ENCODE measurements around the gene BUD31. TPM values are rescaled to one million over a fixed set of nuclear protein-coding genes. Genes with fewer than 3 reads are reported as not detected.

BUD31 gene
- total and polyA plus RNA-seq, 2 of the 13 experiments (the other 11 are each of a cell fraction or from before 2014, with no cell fraction given) = 35.1 to 79.1 TPM

DNA sequence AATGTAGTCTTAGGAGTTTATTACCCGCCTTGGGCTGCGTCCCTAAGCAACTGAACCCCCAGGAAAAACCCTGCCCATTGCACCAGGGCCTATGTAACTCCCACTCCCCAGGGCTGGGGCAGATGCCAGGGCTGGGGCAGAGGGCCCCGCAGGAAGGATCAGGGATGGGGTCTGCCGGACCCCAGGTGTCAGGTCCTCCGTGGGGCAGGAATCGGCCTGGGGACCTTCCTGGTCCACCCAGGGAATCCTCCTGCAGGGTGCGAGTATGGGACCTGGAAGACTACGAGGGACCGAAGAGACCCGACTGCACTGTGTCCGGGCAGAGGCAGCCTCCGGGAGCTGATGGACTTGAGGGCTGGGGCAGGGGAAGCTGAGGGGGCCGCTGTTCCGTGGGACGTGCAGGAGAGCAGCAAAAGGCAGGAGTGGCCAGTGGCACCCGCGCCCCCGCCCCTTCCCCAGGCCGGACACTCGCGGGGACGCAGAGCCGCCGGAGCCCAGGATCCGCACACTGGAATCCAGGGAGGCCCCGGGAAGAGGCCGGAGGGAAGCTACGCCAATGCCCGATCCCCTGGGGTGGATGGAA, 59.7 kb downstream of the BUD31 start:
- no peak for DNase-seq (ENCODE audit: low spot score)
- H3K4me1 ChIP-seq (ENCODE audit: insufficient read depth, low read length) = peaks cover 40% of the 10 kb centered on the region
- in situ Hi-C loops (cut with HindIII; ENCODE audit: extremely low pct_ligation_motif_present, low pct_unique_long_range_greater_than_20kb) = no loop called here
- intact Hi-C loops (cut with micrococcal nuclease; ENCODE audit: unreplicated experiment) = no loop called here
- H3K27ac ChIP-seq (ENCODE audit: extremely low read length, insufficient read depth, low read length) = no peak overlapping the region
- H3K36me3 ChIP-seq (replicated peaks in 1 of 2; ENCODE audit: control insufficient read depth in 1 of 2, insufficient read depth in 2 of 2, low read length in 2 of 2) = peaks cover 0 to 4% of the 10 kb centered on the region in 2 experiments; a peak in 3 of 5 replicates
- H3K4me3 ChIP-seq (replicated peaks in 1 of 3; ENCODE audit: insufficient read depth in 1 of 3, low read depth in 2 of 3, low read length in 3 of 3) = no peak overlapping the region
- ATAC-seq = no peak
- POLR2A ChIA-PET = interaction anchor here (1.1 kb wide), 1 partner anchor 32 kb away, joined by 3 read pairs; no protein-coding TSS in a partner anchor
- no peak overlapping the region for H3K4me2 ChIP-seq (ENCODE audit: low read depth, low read length)
- no TSS peak for BruUV-seq (replicated peaks)
- H3K9ac ChIP-seq (ENCODE audit: insufficient read depth, low read depth, low read length) = no peak overlapping the region
- H3K79me2 ChIP-seq (ENCODE audit: insufficient read depth, low read length) = peaks cover 32% of the 10 kb centered on the region
- peaks cover 4% of the 10 kb centered on the region; the same call in 1 of the 2 replicates for H4K20me1 ChIP-seq (ENCODE audit: insufficient read depth, low read length)
- H3K27me3 ChIP-seq (ENCODE audit: control insufficient read depth in 1 of 2, insufficient read depth in 2 of 2, low read length in 2 of 2) = no peaks in the 10 kb centered on the region; a peak in 1 of 5 replicates
- no peak overlapping the region for H2AFZ ChIP-seq (ENCODE audit: low read length)
- no peak for FAIRE-seq
- H3K9me3 ChIP-seq (ENCODE audit: low read length) = no peaks in the 10 kb centered on the region
- CTCF ChIA-PET (ENCODE audit: low intra/inter-chr PET ratio, low total read pairs) = no interaction called here
- WGBS (ENCODE audit: low lambda C conversion rate) = 87% methylated on average over 22 of the region's 29 CpGs
- TF ChIP-seq ZNF644 (CRISPR knock-in tag; IDR thresholded peaks at IDR 0.05; ENCODE audit: low read depth) (no peak), ZNF431 (CRISPR knock-in tag; IDR thresholded peaks at IDR 0.05; ENCODE audit: borderline replicate concordance, low read depth) (no peak), ZNF331 (CRISPR knock-in tag; IDR thresholded peaks at IDR 0.05) (no peak), CCAR2 (optimal IDR thresholded peaks at IDR 0.05; ENCODE audit: low read depth, low read length) (no peak), MAZ (IDR thresholded peaks at IDR 0.05; ENCODE audit: borderline replicate concordance, low read depth, low read length) (no peak), MAZ (CRISPR knock-in tag; IDR thresholded peaks at IDR 0.05; ENCODE audit: low read depth) (no peak), SUZ12 (IDR thresholded peaks at IDR 0.05; ENCODE audit: low read depth, low read length) (no peak), TBP (CRISPR knock-in tag; IDR thresholded peaks at IDR 0.05) (no peak), SAP130 (CRISPR knock-in tag; IDR thresholded peaks at IDR 0.05; ENCODE audit: low read depth) (no peak), SRSF9 (IDR thresholded peaks at IDR 0.05; ENCODE audit: borderline replicate concordance, insufficient read depth, low read depth, low read length, poor library complexity, severe bottlenecking) (no peak)
- TF ChIP-seq, protein P1, sequence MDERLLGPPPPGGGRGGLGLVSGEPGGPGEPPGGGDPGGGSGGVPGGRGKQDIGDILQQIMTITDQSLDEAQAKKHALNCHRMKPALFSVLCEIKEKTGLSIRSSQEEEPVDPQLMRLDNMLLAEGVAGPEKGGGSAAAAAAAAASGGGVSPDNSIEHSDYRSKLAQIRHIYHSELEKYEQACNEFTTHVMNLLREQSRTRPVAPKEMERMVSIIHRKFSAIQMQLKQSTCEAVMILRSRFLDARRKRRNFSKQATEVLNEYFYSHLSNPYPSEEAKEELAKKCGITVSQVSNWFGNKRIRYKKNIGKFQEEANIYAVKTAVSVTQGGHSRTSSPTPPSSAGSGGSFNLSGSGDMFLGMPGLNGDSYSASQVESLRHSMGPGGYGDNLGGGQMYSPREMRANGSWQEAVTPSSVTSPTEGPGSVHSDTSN (CRISPR knock-in tag; IDR thresholded peaks at IDR 0.05) = no peak
- TF ChIP-seq, protein P2, sequence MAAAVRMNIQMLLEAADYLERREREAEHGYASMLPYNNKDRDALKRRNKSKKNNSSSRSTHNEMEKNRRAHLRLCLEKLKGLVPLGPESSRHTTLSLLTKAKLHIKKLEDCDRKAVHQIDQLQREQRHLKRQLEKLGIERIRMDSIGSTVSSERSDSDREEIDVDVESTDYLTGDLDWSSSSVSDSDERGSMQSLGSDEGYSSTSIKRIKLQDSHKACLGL (CRISPR knock-in tag; IDR thresholded peaks at IDR 0.05) = no peak

Other genes with a start within 250 kb of the BUD31 start
- 0.09 TPM in 1 of 2 replicates, not detected in the other for gene KPNA7, start 200.9 kb upstream of the BUD31 start, total RNA-seq (2016; rRNA removed; fragmentation: Illumina TruSeq; extraction: Trizol)
- gene KPNA7, start 200.9 kb upstream of the BUD31 start, polyA plus RNA-seq (2011; rRNA removed) = 0.36 and 0.55 TPM in 2 replicates
- 0.15 and 0.20 TPM in 2 replicates for gene MYH16, start 136.1 kb upstream of the BUD31 start, total RNA-seq (2016; rRNA removed; fragmentation: Illumina TruSeq; extraction: Trizol)
- 0.05 and 0.25 TPM in 2 replicates for gene MYH16, start 136.1 kb upstream of the BUD31 start, polyA plus RNA-seq (2011; rRNA removed)
- 88.5 and 89.7 TPM in 2 replicates for gene ARPC1A, start 83.1 kb upstream of the BUD31 start, total RNA-seq (2016; rRNA removed; fragmentation: Illumina TruSeq; extraction: Trizol)
- 44.3 and 46.8 TPM in 2 replicates for gene ARPC1A, start 83.1 kb upstream of the BUD31 start, polyA plus RNA-seq (2011; rRNA removed)
- 89.1 and 92.2 TPM in 2 replicates for gene ARPC1B, start 34.2 kb upstream of the BUD31 start, total RNA-seq (2016; rRNA removed; fragmentation: Illumina TruSeq; extraction: Trizol)
- 72.9 and 89.3 TPM in 2 replicates for gene ARPC1B, start 34.2 kb upstream of the BUD31 start, polyA plus RNA-seq (2011; rRNA removed)
- 95.1 and 100 TPM in 2 replicates for gene PDAP1, start 372 bp upstream of the BUD31 start, total RNA-seq (2016; rRNA removed; fragmentation: Illumina TruSeq; extraction: Trizol)
- gene PDAP1, start 372 bp upstream of the BUD31 start, polyA plus RNA-seq (2011; rRNA removed) = 12.8 and 13.0 TPM in 2 replicates
- 4.7 and 8.4 TPM in 2 replicates for gene PTCD1, start 29.8 kb downstream of the BUD31 start, total RNA-seq (2016; rRNA removed; fragmentation: Illumina TruSeq; extraction: Trizol)
- 3.0 and 3.4 TPM in 2 replicates for gene PTCD1, start 29.8 kb downstream of the BUD31 start, polyA plus RNA-seq (2011; rRNA removed)
- gene CPSF4, start 30.0 kb downstream of the BUD31 start, total RNA-seq (2016; rRNA removed; fragmentation: Illumina TruSeq; extraction: Trizol) = 44.4 and 49.6 TPM in 2 replicates
- 34.1 and 46.9 TPM in 2 replicates for gene CPSF4, start 30.0 kb downstream of the BUD31 start, polyA plus RNA-seq (2011; rRNA removed)
- gene ATP5MF, start 57.2 kb downstream of the BUD31 start, total RNA-seq (2016; rRNA removed; fragmentation: Illumina TruSeq; extraction: Trizol) = 763 and 795 TPM in 2 replicates
- 499 and 597 TPM in 2 replicates for gene ATP5MF, start 57.2 kb downstream of the BUD31 start, polyA plus RNA-seq (2011; rRNA removed)
- 15.3 and 19.8 TPM in 2 replicates for gene ZNF789, start 63.9 kb downstream of the BUD31 start, total RNA-seq (2016; rRNA removed; fragmentation: Illumina TruSeq; extraction: Trizol)
- gene ZNF789, start 63.9 kb downstream of the BUD31 start, polyA plus RNA-seq (2011; rRNA removed) = 23.6 and 25.1 TPM in 2 replicates
- 18.7 and 19.6 TPM in 2 replicates for gene ZNF394, start 91.3 kb downstream of the BUD31 start, total RNA-seq (2016; rRNA removed; fragmentation: Illumina TruSeq; extraction: Trizol)
- 7.8 and 8.6 TPM in 2 replicates for gene ZNF394, start 91.3 kb downstream of the BUD31 start, polyA plus RNA-seq (2011; rRNA removed)
- gene ZKSCAN5, start 95.7 kb downstream of the BUD31 start, total RNA-seq (2016; rRNA removed; fragmentation: Illumina TruSeq; extraction: Trizol) = 11.7 and 14.4 TPM in 2 replicates
- 5.2 and 5.5 TPM in 2 replicates for gene ZKSCAN5, start 95.7 kb downstream of the BUD31 start, polyA plus RNA-seq (2011; rRNA removed)
- 6.3 and 10.4 TPM in 2 replicates for gene FAM200A, start 143.1 kb downstream of the BUD31 start, total RNA-seq (2016; rRNA removed; fragmentation: Illumina TruSeq; extraction: Trizol)
- 4.7 and 5.4 TPM in 2 replicates for gene FAM200A, start 143.1 kb downstream of the BUD31 start, polyA plus RNA-seq (2011; rRNA removed)
- gene ZNF655, start 149.7 kb downstream of the BUD31 start, total RNA-seq (2016; rRNA removed; fragmentation: Illumina TruSeq; extraction: Trizol) = 53.4 and 54.8 TPM in 2 replicates
- gene ZNF655, start 149.7 kb downstream of the BUD31 start, polyA plus RNA-seq (2011; rRNA removed) = 75.6 and 83.2 TPM in 2 replicates
- gene TMEM225B, start 189.3 kb downstream of the BUD31 start, total RNA-seq (2016; rRNA removed; fragmentation: Illumina TruSeq; extraction: Trizol) = 0.60 and 0.95 TPM in 2 replicates
- gene TMEM225B, start 189.3 kb downstream of the BUD31 start, polyA plus RNA-seq (2011; rRNA removed) = 0.78 and 1.6 TPM in 2 replicates
- gene ZSCAN25, start 208.0 kb downstream of the BUD31 start, total RNA-seq (2016; rRNA removed; fragmentation: Illumina TruSeq; extraction: Trizol) = 16.3 and 16.8 TPM in 2 replicates
- 12.1 and 12.3 TPM in 2 replicates for gene ZSCAN25, start 208.0 kb downstream of the BUD31 start, polyA plus RNA-seq (2011; rRNA removed)

All from HepG2 (cell line).